HG02623 (cell line): ENCODE results near the gene TCEAL3.
"Not testable (repeated sequence)": the region's sequence is repeated elsewhere in the genome, so short reads cannot be mapped to it uniquely, and the experiment has no call there.

Experiments used
- ATAC-seq: cut with Tn5 transposase; IDR thresholded peaks from one replicate; pipeline ENCODE4 v1.9.1; 2021; ENCODE audit warnings: moderate library complexity; ENCODE audit not compliant: unreplicated experiment

The TCEAL3 gene

DNA sequence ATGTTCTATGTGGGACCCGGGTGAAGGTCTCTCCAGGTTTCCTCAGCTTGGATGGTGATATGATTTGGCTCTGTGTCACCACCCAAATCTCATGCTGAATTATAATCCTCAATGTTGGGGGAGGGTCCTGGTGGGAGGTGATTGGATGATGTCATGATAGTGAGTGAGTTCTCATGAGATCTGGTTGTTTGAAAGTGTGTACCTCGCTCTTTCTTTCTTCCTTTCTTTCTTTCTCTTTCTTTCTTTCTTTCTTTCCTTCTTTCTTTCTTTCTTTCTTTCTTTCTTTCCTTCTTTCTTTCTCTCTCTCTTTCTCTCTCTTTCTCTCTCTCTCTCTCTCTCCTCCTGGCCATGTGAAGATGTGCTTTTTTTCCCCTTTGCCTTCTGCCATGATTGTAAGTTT lies 51.7 kb downstream of the TCEAL3 start:
- ATAC-seq = not testable (repeated sequence)
